ENCODE measurements around the gene OR10A6. TPM values are rescaled to one million over a fixed set of nuclear protein-coding genes. Genes with fewer than 3 reads are reported as not detected.

Gene OR10A6
- total and polyA plus RNA-seq, 2 donors (not counting 1 experiment from before 2014, with no cell fraction given) = under 0.01 to 0.06 TPM

GRCh38 chr11:7936615-7937014 lies 5.5 kb upstream of the OR10A6 start:
- H3K27ac ChIP-seq (ENCODE audit: insufficient read depth, low read length) = no peak overlapping the region
- no peak overlapping the region for H3K4me3 ChIP-seq (replicated peaks in 1 of 4; ENCODE audit: control extremely low read depth in 1 of 4, insufficient read depth in 1 of 4, low read depth in 3 of 4, low read length in 4 of 4)
- no peak overlapping the region for H3K9ac ChIP-seq (ENCODE audit: insufficient read depth, low read length)
- H3K79me2 ChIP-seq (ENCODE audit: control insufficient read depth, insufficient read depth, low read length) = no peaks in the 10 kb centered on the region
- H3K4me2 ChIP-seq (ENCODE audit: extremely low read depth, insufficient read depth, low read length) = no peak overlapping the region
- DNase-seq (ENCODE audit: low read depth in 2 of 2) = no peak
- H4K20me1 ChIP-seq (ENCODE audit: control insufficient read depth, extremely low read depth, insufficient read depth, low read length) = no peaks in the 10 kb centered on the region
- no peaks in the 10 kb centered on the region for H3K9me3 ChIP-seq (ENCODE audit: control insufficient read depth, insufficient read depth, low read depth, low read length)
- no peaks in the 10 kb centered on the region for H3K4me1 ChIP-seq (ENCODE audit: control insufficient read depth, extremely low read depth, insufficient read depth, low read length)
- H3K36me3 ChIP-seq (ENCODE audit: control insufficient read depth, insufficient read depth, low read length) = no peaks in the 10 kb centered on the region
- no peak overlapping the region for H2AFZ ChIP-seq (ENCODE audit: low read length)
- no peaks in the 10 kb centered on the region for H3K27me3 ChIP-seq (ENCODE audit: control insufficient read depth, insufficient read depth, low read length)
- TF ChIP-seq CTCF (conservative IDR thresholded peaks at IDR 0.05 in 1 of 2, IDR thresholded peaks at IDR 0.05 in 1 of 2; ENCODE audit: low read depth in 1 of 2, low read length in 2 of 2) (no peak), EZH2 (IDR thresholded peaks at IDR 0.05; ENCODE audit: low read length, missing control alignments) (no peak)

- no peaks in the 10 kb centered on the region for H3K79me2 ChIP-seq (ENCODE audit: control insufficient read depth, insufficient read depth, low read length)
- no peaks in the 10 kb centered on the region for H3K36me3 ChIP-seq (ENCODE audit: control insufficient read depth, insufficient read depth, low read length)
- H3K9ac ChIP-seq (ENCODE audit: insufficient read depth, low read length) = no peak overlapping the region
- H2AFZ ChIP-seq (ENCODE audit: low read length) = no peak overlapping the region
- no peak overlapping the region for H3K27ac ChIP-seq (ENCODE audit: insufficient read depth, low read length)
- peak in 1 of 2 donors; percentile 22 for DNase-seq (ENCODE audit: low read depth in 2 of 2)
- TF ChIP-seq EZH2 (IDR thresholded peaks at IDR 0.05; ENCODE audit: low read length, missing control alignments) = no peak
- no peak for TF ChIP-seq CTCF (conservative IDR thresholded peaks at IDR 0.05 in 1 of 2, IDR thresholded peaks at IDR 0.05 in 1 of 2; ENCODE audit: low read depth in 1 of 2, low read length in 2 of 2)
- no peak overlapping the region for H3K4me3 ChIP-seq (replicated peaks in 1 of 4; ENCODE audit: control extremely low read depth in 1 of 4, insufficient read depth in 1 of 4, low read depth in 3 of 4, low read length in 4 of 4)
- no peaks in the 10 kb centered on the region for H4K20me1 ChIP-seq (ENCODE audit: control insufficient read depth, extremely low read depth, insufficient read depth, low read length)
- H3K4me1 ChIP-seq (ENCODE audit: control insufficient read depth, extremely low read depth, insufficient read depth, low read length) = no peaks in the 10 kb centered on the region
- H3K27me3 ChIP-seq (ENCODE audit: control insufficient read depth, insufficient read depth, low read length) = no peaks in the 10 kb centered on the region
- no peaks in the 10 kb centered on the region for H3K9me3 ChIP-seq (ENCODE audit: control insufficient read depth, insufficient read depth, low read depth, low read length)
- no peak overlapping the region for H3K4me2 ChIP-seq (ENCODE audit: extremely low read depth, insufficient read depth, low read length)
Measured at GRCh38 chr11:7927635-7928034, 3.4 kb downstream of the OR10A6 start.

- TF ChIP-seq EZH2 (IDR thresholded peaks at IDR 0.05; ENCODE audit: low read length, missing control alignments) (no peak), CTCF (conservative IDR thresholded peaks at IDR 0.05 in 1 of 2, IDR thresholded peaks at IDR 0.05 in 1 of 2; ENCODE audit: low read depth in 1 of 2, low read length in 2 of 2) (no peak)
- H3K4me2 ChIP-seq (ENCODE audit: extremely low read depth, insufficient read depth, low read length) = no peak overlapping the region
- H3K4me3 ChIP-seq (replicated peaks in 1 of 4; ENCODE audit: control extremely low read depth in 1 of 4, insufficient read depth in 1 of 4, low read depth in 3 of 4, low read length in 4 of 4) = no peak overlapping the region
- no peaks in the 10 kb centered on the region for H4K20me1 ChIP-seq (ENCODE audit: control insufficient read depth, extremely low read depth, insufficient read depth, low read length)
- H3K27ac ChIP-seq (ENCODE audit: insufficient read depth, low read length) = no peak overlapping the region
- H3K79me2 ChIP-seq (ENCODE audit: control insufficient read depth, insufficient read depth, low read length) = no peaks in the 10 kb centered on the region
- H3K36me3 ChIP-seq (ENCODE audit: control insufficient read depth, insufficient read depth, low read length) = no peaks in the 10 kb centered on the region
- H2AFZ ChIP-seq (ENCODE audit: low read length) = no peak overlapping the region
- H3K4me1 ChIP-seq (ENCODE audit: control insufficient read depth, extremely low read depth, insufficient read depth, low read length) = no peaks in the 10 kb centered on the region
- no peak overlapping the region for H3K9ac ChIP-seq (ENCODE audit: insufficient read depth, low read length)
- no peaks in the 10 kb centered on the region for H3K27me3 ChIP-seq (ENCODE audit: control insufficient read depth, insufficient read depth, low read length)
- DNase-seq (ENCODE audit: low read depth in 2 of 2) = peak in 1 of 2 donors; percentile 16
- no peaks in the 10 kb centered on the region for H3K9me3 ChIP-seq (ENCODE audit: control insufficient read depth, insufficient read depth, low read depth, low read length)
Measured at GRCh38 chr11:7924536-7924935, 6.5 kb downstream of the OR10A6 start.

Measured in fibroblast of lung (primary cell).